NCI-H748 (cell line): ENCODE data around the gene MDC1.
"Not testable (repeated sequence)": the region's sequence is repeated elsewhere in the genome, so short reads cannot be mapped to it uniquely, and the experiment has no call there.

Experiments used
- DNase-seq: peaks from one replicate; lab custom pipeline; 2025; ENCODE audit not compliant: unreplicated experiment; lab: John Stamatoyannopoulos, UW

Gene MDC1

GRCh38 chr6:30717129-30717844 lies at the start of gene MDC1:
TSS of gene MDC1 (minus strand) at chr6:30717281. CDS start at chr6:30715175, 2,106 bp downstream.
- peak; percentile 100 for DNase-seq

GRCh38 chr6:30766461-30767157 lies 49.5 kb upstream of the MDC1 start:
- DNase-seq: no peak

GRCh38 chr6:30765495-30765894 lies 48.4 kb upstream of the MDC1 start:
- DNase-seq: not testable (repeated sequence)

- DNase-seq: not testable (repeated sequence)
These were observed 47.5 kb upstream of the MDC1 start for GRCh38 chr6:30764490-30765043.

GRCh38 chr6:30763618-30764489 lies 46.8 kb upstream of the MDC1 start:
- DNase-seq: peak; percentile 87

- DNase-seq: no peak
These were observed 46.1 kb upstream of the MDC1 start for GRCh38 chr6:30763155-30763617.

- no peak for DNase-seq
These were observed 44.8 kb upstream of the MDC1 start for GRCh38 chr6:30761791-30762429.

- no peak for DNase-seq
These were observed 43.5 kb upstream of the MDC1 start for GRCh38 chr6:30760549-30760948.

GRCh38 chr6:30759575-30760239 lies 42.6 kb upstream of the MDC1 start:
- DNase-seq: no peak

- no peak for DNase-seq
These were observed 40.3 kb upstream of the MDC1 start for GRCh38 chr6:30757261-30757904.

GRCh38 chr6:30756405-30757003 lies 39.4 kb upstream of the MDC1 start:
- not testable (repeated sequence) for DNase-seq

GRCh38 chr6:30754631-30755030 lies 37.5 kb upstream of the MDC1 start:
- DNase-seq: no peak

- DNase-seq: no peak
These were observed 35.3 kb upstream of the MDC1 start for GRCh38 chr6:30752157-30752927.

- no peak for DNase-seq
These were observed 33.2 kb upstream of the MDC1 start for GRCh38 chr6:30750379-30750668.

GRCh38 chr6:30749554-30750378 lies 32.7 kb upstream of the MDC1 start:
- DNase-seq: no peak

- no peak for DNase-seq
These were observed 31.9 kb upstream of the MDC1 start for GRCh38 chr6:30748851-30749540.
